ENCODE data around the gene CNTN4.

The CNTN4 gene

GRCh38 chr3:2283818-2284217 lies 185.2 kb downstream of the CNTN4 start:
- no peak for DNase-seq

- DNase-seq = no peak
These were observed 202.3 kb downstream of the CNTN4 start for GRCh38 chr3:2300938-2301337.

GRCh38 chr3:2301361-2301760 lies 202.7 kb downstream of the CNTN4 start:
- DNase-seq = no peak

- DNase-seq = no peak
These were observed 204.9 kb downstream of the CNTN4 start for GRCh38 chr3:2303566-2303965.

GRCh38 chr3:2311022-2311421 lies 212.4 kb downstream of the CNTN4 start:
- no peak for DNase-seq

- no peak for DNase-seq
These were observed 218.9 kb downstream of the CNTN4 start for GRCh38 chr3:2317521-2317920.

GRCh38 chr3:2334921-2335320 lies 236.3 kb downstream of the CNTN4 start:
- DNase-seq = no peak

- DNase-seq = no peak
These were observed 244.5 kb downstream of the CNTN4 start for GRCh38 chr3:2343031-2343682.

- DNase-seq = no peak
These were observed 253.6 kb downstream of the CNTN4 start for GRCh38 chr3:2352134-2352762.

GRCh38 chr3:2354702-2355101 lies 256.0 kb downstream of the CNTN4 start:
- DNase-seq = no peak

GRCh38 chr3:2356298-2356950 lies 257.8 kb downstream of the CNTN4 start:
- no peak for DNase-seq

GRCh38 chr3:2360815-2361214 lies 262.1 kb downstream of the CNTN4 start:
- no peak for DNase-seq

GRCh38 chr3:2362122-2362521 lies 263.5 kb downstream of the CNTN4 start:
- DNase-seq = no peak

GRCh38 chr3:2363854-2364253 lies 265.2 kb downstream of the CNTN4 start:
- DNase-seq = no peak

GRCh38 chr3:2370317-2370716 lies 271.7 kb downstream of the CNTN4 start:
- DNase-seq = no peak

- no peak for DNase-seq
These were observed 273.6 kb downstream of the CNTN4 start for GRCh38 chr3:2372306-2372705.

GRCh38 chr3:2375376-2375775 lies 276.7 kb downstream of the CNTN4 start:
- DNase-seq = no peak

- no peak for DNase-seq
These were observed 278.6 kb downstream of the CNTN4 start for GRCh38 chr3:2377281-2377680.

GRCh38 chr3:2390926-2391532 lies 292.4 kb downstream of the CNTN4 start:
- DNase-seq = no peak

- DNase-seq = no peak
These were observed 293.2 kb downstream of the CNTN4 start for GRCh38 chr3:2391896-2392295.

GRCh38 chr3:2392981-2393380 lies 294.3 kb downstream of the CNTN4 start:
- DNase-seq = no peak

- no peak for DNase-seq
These were observed 316.4 kb downstream of the CNTN4 start for GRCh38 chr3:2415083-2415482.

GRCh38 chr3:2420919-2421318 lies 322.3 kb downstream of the CNTN4 start:
- no peak for DNase-seq

GRCh38 chr3:2423143-2423542 lies 324.5 kb downstream of the CNTN4 start:
- no peak for DNase-seq

Measured in NCI-H1694 (cell line).